NCI-H1092 (cell line): ENCODE results near the gene DEFB124.
"Not testable (repeated sequence)": the region's sequence is repeated elsewhere in the genome, so short reads cannot be mapped to it uniquely, and the experiment has no call there.

Source experiments
- DNase-seq: peaks from one replicate; lab custom pipeline; 2025; lab: John Stamatoyannopoulos, UW

Gene DEFB124, protein sequence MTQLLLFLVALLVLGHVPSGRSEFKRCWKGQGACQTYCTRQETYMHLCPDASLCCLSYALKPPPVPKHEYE

DNA sequence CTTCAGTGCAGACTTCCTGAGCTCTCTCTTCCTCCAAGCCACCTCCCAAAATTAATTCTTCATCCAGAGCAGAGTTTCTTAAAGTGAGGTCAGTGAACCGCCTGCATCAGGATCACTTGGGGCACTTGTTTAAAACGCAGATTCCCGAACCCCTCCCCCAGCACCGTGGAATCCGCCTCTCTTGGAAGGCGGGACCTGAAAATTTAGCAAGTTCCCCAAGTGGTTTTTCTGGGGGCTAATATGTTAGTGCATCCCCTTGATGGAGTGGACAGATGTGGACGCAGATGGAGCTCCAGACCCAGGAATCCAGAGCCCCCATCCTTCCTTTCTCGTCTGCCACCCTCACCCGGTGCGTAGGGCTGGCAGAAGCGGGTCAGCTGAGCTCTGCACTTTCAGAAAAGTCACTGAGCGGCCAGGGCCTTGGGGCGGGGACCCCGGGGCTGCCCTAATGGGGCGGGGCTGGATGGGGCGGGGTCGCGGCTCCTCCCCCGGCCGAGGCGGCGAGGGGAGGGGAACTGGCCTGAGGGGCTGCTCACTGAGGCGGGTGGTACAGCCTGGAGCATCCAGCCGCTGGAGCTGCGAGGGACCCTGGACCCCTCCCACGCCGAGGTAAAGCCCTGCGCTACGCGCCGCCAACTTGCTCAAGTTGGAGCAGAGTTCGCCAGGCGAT is at the start of gene DEFB124, which contains the start of gene REM1:
Gene DEFB124 (minus strand): TSS at position 370 of the 670 bp plus-strand sequence. CDS start 2,114 bp downstream, outside the sequence.
Gene REM1 (plus strand): TSS at position 531 of the 670 bp plus-strand sequence. CDS start 1,158 bp downstream, outside the sequence.
- DNase-seq = no peak

DNA sequence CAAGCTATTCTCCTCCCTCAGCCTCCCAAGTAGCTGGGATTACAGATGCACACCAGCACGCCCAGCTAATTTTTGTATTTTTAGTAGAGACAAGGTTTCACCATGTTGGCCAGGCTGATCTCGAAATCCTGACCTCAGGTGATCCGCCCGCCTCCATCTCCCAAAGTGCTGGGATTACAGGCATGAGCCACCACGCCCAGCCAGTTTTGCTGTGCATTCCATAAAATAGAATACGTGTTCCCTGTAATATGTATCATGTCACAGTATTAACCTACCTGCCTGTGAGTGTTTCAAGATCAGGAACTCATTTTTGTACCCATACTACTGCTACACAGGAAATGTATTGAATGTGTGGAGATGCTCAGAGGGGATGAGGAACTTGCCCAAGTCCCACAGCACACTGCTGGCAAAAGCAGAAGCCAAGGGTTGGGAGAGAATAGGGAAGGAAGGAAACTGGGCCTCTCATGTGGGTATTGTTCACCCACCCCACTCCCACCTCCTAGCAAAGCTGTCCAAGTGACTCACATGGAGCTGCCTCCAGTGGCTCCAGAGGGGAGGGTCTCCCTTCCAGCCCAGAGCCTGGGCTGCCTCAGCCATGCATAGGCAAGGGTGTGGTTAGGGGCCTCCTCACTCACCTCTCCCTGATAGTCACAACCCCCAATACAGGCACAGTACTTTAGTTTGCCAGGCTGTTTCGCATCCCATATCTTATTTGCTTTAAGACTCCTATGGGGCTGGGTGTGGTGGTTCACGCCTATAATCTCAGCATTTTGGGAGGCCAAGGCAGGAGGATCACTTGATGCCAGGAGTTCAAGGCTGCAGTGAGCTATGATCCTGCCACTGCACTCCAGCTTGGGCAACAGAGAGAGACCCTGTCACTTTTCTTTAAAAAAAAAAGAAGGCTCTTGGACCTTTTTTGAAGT is 48.7 kb upstream of the DEFB124 start:
- no peak for DNase-seq

DNA sequence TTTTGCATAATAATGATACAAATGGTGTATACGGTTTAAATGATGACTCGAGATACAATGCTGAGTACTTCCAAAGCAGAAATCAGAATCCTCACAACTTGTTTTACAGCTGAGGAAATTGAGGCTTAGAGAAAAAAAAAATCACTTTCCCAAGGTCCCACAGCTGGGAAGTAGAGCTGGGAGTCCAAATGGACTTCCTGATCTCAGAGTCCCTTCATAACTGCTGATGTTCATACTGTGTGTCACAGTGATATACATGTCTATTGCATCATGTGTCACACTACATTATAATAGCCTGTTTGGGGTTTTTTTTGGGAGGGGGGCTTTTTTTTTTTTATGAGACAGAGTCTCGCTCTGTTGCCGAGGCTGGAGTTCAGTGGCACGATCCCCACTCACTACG is 47.8 kb upstream of the DEFB124 start:
- no peak for DNase-seq

DNA sequence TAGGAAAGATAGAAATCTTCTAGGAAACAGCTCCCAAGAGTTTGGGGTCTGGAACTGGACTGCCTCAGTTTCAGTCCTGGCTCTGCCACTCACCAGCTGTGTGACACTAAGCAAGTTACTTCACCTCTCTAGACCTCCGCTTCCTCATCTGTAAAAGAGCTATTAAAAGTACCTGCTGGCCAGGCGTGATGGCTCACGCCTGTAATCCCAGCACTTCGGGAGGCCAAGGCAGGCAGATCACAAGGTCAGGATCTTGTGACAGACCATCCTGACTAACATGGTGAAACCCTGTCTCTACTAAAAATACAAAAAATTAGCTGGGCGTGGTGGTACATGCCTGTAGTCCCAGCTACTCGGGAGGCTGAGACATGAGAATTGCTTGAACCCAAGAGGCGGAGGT is 46.3 kb upstream of the DEFB124 start:
- DNase-seq = not testable (repeated sequence)

DNA sequence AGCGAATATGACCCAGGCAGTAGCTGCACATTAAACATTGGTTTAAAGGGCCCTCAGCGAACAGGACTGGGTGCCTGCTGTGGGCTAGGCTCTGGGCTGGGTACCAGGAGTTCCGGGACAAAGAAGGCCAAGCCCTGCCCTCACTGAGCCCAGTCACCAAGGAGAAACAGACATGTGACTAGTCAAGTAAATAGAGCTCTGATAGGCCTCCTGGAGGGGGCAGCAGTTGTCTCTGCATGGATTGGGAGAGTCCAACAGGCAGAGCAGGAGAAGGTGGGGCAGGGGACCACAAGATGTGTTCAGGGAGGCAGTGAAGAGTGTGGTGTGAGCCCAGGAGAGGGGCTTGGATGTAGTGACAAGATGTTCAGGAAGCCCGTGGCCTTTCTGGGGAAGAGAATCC is 42.4 kb upstream of the DEFB124 start:
- no peak for DNase-seq

DNA sequence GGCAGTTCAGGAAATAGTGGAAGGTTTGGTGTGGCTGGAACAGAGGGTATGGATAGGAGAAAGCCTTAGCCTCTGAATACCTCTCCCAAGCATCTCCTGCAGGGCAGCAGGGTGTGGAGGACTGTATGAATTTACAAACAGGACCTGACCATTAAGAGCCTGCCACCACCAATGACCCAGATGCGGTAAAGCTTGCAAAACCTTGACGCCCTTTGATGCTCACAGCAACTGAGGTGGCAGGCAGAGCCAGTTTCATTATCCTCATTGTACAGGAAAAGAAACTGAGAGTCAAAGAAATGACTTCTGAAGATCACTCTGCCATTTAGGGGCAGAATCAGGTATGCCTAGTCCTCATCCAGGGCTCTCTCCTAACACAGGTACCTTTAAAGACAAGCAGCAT is 41.7 kb upstream of the DEFB124 start:
- no peak for DNase-seq

DNA sequence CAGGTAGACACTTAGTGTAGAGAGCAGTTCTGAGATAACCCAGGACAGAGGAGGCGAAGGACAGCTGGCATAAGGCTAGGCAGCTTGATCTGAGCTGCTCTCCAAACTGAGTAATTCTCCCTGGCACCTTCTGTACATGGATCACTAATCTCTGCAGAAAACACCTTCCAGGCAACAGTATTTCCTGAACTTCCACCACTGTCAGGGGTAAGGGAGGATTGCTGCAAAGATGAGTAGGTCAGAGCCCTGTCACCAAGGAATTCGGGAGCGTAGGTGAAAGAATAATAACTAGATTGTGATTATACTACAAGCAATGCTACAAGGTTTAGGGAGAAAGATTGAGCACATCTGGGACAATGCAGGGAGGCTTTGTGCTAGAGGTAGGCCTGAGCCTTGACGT is 41.2 kb upstream of the DEFB124 start:
- DNase-seq = no peak

DNA sequence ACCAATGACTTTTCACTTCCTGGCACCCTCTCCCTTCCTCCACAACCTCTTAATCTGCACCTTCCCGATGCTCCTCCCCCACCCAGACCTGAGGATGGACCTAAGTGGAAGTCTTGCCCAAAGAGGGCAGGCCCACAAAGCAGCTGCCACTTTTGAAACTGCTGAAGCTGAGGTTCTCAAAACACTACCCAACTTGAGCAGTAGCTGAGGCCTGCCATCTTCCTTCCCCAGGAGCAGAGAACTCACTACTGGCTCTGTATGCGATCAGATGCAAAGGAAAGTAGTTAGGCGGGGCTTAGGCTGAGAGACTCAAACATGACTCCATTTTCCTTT is 40.8 kb upstream of the DEFB124 start:
- no peak for DNase-seq

DNA sequence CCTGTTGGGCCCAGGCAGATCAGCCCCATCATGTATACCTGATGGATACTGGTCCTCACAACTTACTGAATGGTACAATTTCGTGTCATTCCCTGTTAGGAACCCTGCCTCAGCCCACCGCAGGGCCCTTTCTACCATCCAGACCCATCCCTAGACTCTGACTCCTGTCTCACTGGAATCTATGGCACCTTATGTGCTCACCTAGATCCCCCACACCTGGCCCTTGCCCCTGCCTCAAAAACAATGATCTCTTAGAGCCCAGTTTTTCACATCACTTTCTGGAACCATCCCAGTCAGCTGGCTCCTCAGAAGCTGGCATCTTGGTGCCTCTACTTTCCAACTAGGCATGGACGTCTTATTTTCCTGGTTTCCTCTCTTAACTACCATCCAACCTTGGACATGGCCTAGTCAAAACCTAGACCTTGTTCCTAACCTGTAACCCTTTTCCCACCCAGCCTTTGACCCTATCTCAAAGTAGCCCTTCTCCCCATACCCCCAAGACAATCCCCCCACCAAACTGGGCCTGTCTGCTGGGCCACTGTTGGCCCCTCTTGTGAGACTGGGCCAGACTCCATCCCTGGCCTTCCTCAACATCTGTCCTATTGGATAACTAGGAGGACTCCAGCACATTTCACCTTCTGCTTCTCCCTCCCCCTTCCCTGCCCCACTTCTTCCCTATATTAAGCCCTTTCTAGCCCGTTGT is 40.3 kb upstream of the DEFB124 start:
- DNase-seq = no peak

DNA sequence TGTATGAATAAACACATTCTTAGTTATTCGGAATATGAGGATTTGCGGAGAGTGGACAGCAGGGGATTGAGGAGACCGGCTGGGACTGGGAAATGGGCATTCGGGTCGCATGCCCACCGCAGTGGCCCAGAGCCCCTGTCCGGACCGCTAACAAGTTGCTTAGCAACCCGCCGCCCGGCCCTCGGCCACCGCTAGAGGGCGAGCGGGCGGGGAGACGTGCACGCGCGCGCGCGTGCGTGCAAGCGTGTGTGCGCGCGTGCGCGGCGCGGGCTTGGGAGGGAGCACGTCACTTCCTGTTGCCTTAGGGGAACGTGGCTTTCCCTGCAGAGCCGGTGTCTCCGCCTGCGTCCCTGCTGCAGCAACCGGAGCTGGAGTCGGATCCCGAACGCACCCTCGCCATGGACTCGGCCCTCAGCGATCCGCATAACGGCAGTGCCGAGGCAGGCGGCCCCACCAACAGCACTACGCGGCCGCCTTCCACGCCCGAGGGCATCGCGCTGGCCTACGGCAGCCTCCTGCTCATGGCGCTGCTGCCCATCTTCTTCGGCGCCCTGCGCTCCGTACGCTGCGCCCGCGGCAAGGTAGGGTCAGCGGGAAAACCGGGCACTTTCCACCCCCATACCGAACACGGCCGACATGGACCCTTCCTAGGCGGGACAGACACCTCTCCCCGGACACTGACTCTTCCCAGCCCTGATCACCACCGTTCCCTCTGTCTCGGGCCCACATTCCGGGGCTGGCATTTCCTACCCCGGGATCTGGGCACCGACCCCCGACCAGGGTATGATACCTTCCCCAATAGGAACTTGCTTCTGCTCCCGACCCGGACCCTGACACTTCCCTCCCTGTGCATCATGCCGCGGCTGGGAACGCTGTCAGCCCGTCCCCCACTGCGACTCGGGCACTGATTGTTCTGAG is 39.5 kb upstream of the DEFB124 start, which contains the start of gene HM13:
Gene HM13 (plus strand): TSS at position 289 of the 918 bp plus-strand sequence. CDS start 110 bp downstream, at position 399.
- DNase-seq = peak; percentile 91

DNA sequence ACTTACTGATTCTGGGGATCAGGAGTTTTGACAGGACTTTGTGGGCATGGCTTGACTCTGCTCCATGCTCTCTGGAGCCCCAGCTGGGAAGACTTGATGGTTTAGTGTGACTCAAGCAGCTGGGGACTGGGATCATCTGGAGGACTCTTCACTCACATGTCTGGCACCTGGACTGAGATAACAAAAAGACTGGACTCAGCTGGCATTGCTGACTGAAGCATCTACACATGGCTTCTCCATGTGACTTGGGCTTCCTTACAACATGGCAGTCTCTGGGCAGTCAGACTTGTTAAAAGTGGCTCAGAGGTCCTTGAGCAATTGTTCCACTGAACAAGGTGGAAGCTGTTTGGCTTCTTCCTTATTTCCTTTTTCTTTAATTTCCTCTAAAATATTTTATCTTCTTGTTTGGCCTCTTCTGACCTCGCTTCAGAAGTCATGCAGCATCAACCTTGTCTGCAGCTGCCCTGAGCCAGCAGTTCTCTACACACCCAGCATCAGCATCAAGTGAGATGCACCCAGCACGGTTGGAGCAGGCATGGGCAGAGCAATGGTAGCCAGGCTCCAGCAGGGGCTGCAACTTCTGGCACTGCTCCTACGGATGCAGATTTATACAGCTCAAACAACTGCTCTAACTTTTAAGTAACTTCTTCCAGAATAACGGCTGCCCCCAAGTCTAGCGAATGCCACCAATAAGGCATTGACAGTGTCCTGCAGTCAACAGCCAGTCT is 33.8 kb upstream of the DEFB124 start:
- DNase-seq = no peak

DNA sequence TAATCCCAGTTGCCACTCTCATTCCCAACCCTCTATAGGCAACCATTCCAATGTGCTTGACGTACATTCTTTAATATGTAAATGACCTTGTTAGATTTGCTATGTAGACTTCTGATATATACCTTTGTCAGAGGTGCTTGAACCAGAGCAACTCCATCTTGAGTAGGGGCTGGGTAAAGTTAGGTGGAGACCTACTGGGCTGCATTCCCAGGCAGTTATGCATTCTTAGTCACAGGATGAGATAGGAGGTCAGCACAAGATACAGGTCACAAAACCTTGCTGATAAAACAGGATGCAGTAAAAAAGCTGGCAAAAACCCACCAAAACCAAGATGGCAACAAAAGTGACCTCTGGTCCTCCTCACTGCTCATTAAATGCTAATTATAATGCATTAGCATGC is 31.0 kb upstream of the DEFB124 start:
- no peak for DNase-seq

DNA sequence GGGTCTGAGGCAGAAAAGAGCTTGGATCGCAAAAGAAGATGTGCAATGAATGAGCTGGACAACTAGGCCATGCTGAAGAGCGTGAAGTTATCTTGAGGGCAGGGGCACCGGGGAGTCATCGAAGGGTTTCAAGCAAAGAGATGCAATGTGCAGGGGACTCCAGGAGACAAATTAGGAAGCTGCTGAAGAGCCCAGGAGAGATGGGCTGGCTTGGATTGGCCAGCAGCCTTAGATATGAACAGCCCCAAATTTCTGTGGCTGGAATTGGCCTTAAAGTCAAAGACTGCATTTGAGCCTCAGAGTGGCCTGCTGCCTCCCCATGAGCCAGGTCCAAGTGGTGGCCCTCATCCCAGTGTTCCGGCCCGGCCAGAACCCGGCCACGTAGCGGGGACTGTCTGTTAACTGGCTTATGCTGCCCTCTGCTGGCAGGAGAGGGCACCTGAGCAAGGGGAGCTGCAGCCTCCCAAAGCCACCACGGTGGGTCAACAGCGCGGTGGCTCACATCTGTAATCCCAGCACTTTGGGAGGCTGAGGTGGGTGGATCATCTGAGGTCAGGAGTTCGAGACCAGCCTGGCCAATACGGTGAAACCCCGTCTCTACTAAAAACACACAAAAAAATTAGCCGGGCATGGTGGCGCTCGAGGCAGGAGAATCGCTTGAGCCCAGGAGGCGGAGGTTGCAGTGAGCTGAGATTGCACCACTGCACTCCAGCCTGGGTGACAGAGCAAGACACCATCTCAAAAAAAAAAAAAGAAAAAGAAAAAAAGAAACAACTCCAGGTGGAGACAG is 28.2 kb upstream of the DEFB124 start:
- peak; percentile 59 for DNase-seq

DNA sequence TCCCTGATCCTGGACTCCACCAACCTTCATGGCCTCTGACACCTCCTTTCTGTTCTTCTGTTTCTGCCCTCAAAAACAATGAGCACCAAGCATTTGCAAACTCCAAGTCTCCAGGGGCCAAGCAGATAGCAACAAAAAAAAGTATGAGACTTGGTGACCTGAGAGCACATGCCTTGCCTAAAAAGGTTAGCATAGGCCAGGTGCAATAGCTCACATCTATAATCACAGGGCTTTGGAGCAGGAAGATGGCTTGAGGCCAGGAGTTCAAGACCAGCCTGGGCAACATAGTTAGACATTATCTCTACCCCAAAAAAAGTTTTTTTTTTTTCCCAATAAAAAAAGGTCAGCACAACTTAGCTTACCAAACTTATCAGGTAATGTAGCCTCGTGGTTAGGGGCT is 25.6 kb upstream of the DEFB124 start:
- DNase-seq = no peak

DNA sequence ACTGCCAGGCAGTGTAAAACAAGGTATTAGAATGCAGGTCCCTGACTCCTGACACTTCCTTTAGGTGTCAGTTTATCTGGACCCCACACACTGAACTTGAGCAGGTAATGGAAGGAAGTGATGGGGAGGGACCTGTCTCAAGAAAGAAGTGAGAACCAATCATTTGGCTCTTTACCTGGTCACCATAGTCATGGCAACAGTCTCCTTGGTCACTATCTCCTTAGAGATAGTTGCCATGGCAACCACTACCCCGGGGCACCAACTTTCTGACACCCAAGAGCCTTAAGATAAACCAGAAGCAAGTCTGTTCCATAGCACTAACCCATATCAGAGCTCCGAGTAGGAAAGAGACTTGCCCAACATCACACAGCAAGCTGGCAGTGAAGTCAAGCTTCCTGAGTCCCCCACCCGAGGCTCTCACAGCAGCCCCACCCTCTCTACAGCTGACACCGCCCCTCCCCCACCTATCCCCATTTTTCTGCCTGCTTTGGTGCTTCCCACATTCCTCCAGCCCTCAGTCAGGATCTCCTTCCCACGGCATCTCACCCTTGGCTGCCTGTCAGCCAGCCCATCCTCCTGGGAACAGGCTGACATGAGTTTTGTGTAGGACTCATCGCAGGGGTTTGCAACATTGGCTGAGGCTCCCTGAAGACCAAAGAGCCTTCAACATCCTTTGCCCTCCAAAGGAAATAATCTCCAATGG is 23.1 kb upstream of the DEFB124 start:
- DNase-seq = no peak

DNA sequence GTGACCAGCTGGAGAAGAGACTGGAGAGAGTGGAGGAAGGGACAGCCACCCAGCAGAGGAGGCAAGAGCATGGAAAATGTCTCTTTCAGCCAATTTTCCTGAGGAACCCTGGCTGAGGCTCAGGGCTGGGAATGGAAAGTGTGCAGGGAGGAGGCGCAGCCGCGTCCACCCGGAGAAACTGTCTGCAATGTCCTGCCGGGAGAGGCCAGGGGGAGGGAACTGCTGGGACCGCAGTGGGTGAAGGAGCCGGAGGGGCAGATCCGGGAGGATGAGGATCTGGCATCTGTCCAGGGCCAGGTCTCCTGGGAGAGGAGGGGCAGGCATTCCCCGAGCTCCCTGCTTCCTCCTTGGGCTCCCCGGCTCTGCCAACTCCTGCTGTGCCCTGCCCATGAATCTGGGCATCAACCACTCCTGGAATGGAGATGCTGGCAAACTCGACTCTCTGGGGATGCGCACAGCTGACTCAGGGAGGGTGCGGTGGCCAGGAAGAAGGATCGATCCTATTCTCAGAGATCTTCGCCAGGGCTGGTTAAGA is 21.9 kb upstream of the DEFB124 start:
- no peak for DNase-seq

DNA sequence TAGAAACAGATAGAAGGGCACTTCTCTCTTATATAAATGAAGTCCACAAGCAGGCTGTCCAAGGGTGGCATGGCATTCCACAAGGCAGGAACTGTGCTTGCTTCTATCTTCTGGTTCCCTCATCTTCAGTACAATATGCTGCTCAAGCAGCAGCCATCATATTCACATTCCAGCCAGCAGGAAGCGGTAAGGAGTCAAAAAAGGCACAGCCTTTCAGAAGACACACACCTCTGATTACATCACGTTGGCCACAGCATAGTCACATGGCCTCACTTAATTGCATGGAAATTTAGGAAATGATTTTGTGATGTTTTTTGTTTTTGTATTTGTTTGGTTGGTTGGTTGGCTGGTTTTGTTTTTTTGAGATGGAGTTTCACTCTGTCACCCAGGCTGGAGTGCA is 19.2 kb upstream of the DEFB124 start:
- no peak for DNase-seq

DNA sequence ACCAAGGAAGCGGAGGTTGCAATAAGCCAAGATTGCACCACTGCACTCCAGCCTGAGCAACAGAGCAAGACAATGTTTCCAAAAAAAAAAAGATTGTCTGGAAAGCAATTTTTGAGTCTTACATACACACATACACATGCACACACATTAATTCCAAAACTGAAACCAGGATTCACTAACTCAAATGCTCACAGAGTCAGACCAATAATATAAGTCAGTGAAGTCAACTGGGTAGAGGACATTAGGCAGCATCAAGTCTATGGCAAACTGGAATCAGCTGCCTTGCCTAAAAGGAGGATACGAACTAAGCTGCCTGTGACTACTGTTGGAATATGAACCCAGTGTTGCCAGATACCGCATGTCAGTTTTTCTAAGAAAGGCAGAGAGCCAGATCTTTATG is 15.8 kb upstream of the DEFB124 start:
- no peak for DNase-seq

DNA sequence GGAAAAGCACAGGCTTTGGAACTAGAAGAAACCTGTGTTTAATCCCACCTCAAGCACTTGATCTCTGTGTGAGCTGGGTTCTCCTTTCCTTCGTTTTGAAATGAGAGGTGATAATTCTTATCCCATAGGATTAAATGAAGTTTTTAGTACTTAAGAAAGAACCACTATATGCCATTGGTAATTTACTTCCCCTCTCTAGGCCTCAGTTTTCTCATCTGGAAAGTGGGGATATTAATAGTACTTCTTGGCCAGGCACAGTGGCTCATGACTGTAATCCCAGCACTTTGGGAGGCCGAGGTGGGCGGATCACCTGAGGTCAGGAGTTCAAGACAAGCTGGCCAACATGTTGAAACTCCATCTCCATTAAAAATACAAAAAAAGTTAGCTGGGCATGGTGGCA is 14.2 kb upstream of the DEFB124 start:
- no peak for DNase-seq
